ENCODE data around the gene GNG2. TPM values are rescaled to one million over a fixed set of nuclear protein-coding genes. Genes with fewer than 3 reads are reported as not detected.
A peak's percentile ranks its signal among the peaks of the same experiment; 100 is the strongest.

GNG2 gene
- total and polyA plus RNA-seq, 9 of the 15 experiments (the other 6 are each of a cell fraction or from before 2014, with no cell fraction given): 0.18 TPM; not detected in 8

- TF ChIP-seq ETS2 (tag; IDR thresholded peaks at IDR 0.05; ENCODE audit: borderline replicate concordance, poor library complexity, severe bottlenecking) (no peak), DNMT1 (IDR thresholded peaks at IDR 0.05) (no peak), OTX1 (CRISPR knock-in tag; IDR thresholded peaks at IDR 0.05) (no peak), RAD51 (IDR thresholded peaks at IDR 0.05; ENCODE audit: borderline replicate concordance, low read depth) (no peak)
Measured at GRCh38 chr14:51846631-51847488, 13.6 kb upstream of the GNG2 start (continued).

DNA sequence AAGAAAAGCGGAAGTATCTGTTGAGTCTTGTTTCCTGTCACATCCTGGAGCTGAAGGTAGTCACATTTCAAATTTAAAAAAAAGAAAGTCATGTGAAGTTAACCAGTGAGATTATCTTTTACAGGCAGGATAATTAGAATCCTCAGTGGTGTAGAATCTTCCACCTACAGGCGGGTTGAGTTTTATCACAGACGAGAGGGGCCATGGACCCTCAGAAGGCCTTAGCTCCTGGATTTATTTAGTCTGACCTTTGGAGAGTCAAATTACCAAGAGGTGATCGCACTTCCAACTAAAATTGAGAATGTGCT is 13.0 kb upstream of the GNG2 start:
- no peaks in the 10 kb centered on the region for H3K9me1 ChIP-seq (ENCODE audit: control insufficient read depth, insufficient read depth, low read length)
- no peaks in the 10 kb centered on the region for H3K9me3 ChIP-seq (replicated peaks; ENCODE audit: control insufficient read depth, insufficient read depth, low read depth, low read length)
- no peak overlapping the region for H3K9ac ChIP-seq (ENCODE audit: insufficient read depth in 1 of 2, low read depth in 2 of 2, low read length in 2 of 2)
- intact Hi-C loops (cut with micrococcal nuclease) (no loop called here), in situ Hi-C loops (cut with MboI) (no loop called here)
- FAIRE-seq: no peak
- ChIA-PET POLR2A (no interaction called here), CTCF (ENCODE audit: low intra/inter-chr PET ratio) (no interaction called here)
- no peak overlapping the region for H3K27ac ChIP-seq (ENCODE audit: extremely low read depth, low read depth, low read length)
- no peaks in the 10 kb centered on the region for H3K36me3 ChIP-seq (ENCODE audit: control insufficient read depth, insufficient read depth, low read length)
- H2AFZ ChIP-seq (ENCODE audit: low read depth, low read length): peak overlapping the region; percentile 72
- no peak for DNase-seq (ENCODE audit: extremely low read depth in 1 of 4, low spot score in 3 of 4)
- no peak; the same call in 2 of the 3 replicates for ATAC-seq
- H3K79me2 ChIP-seq (ENCODE audit: control insufficient read depth, insufficient read depth, low read length): no peaks in the 10 kb centered on the region
- TF ChIP-seq PTRF (tag; IDR thresholded peaks at IDR 0.05) (no peak), ZMIZ1 (IDR thresholded peaks at IDR 0.05; ENCODE audit: low read depth in 2 of 2, low read length in 2 of 2) (no peak), GABPA (tag; conservative IDR thresholded peaks at IDR 0.05; ENCODE audit: low read depth) (peak; percentile 75; the same call in 1 of the 2 replicates), NR2C2 (CRISPR knock-in tag; IDR thresholded peaks at IDR 0.05) (no peak), NR2C2 (tag; IDR thresholded peaks at IDR 0.05) (0 out of 2 replicates have a peak, but pooled peaks have one; percentile 34), HMBOX1 (IDR thresholded peaks at IDR 0.05) (peak; percentile 70), FOXM1 (IDR thresholded peaks at IDR 0.05; ENCODE audit: low read depth) (peak; percentile 50; the same call in 1 of the 2 replicates), FOXM1 (CRISPR knock-in tag; IDR thresholded peaks at IDR 0.05; ENCODE audit: low read depth) (no peak), MYBL2 (IDR thresholded peaks at IDR 0.05; ENCODE audit: low read depth) (0 out of 2 replicates have a peak, but pooled peaks have one; percentile 18), MYBL2 (CRISPR knock-in tag; IDR thresholded peaks at IDR 0.05; ENCODE audit: borderline replicate concordance) (no peak)
- H3K4me1 ChIP-seq (replicated peaks in 1 of 2; ENCODE audit: control insufficient read depth in 2 of 2, insufficient read depth in 2 of 2, low read length in 2 of 2): no peaks in the 10 kb centered on the region; a peak in 1 of 5 replicates
- no peaks in the 10 kb centered on the region for H3K27me3 ChIP-seq (ENCODE audit: control insufficient read depth in 2 of 2, insufficient read depth in 2 of 2, low read length in 2 of 2)
- no peak overlapping the region for H3K4me3 ChIP-seq
- no TSS peak for BruUV-seq (replicated peaks)
- no peak overlapping the region for H3K4me2 ChIP-seq (ENCODE audit: insufficient read depth, low read length)
- 8% methylated on average over 4 of the region's 4 CpGs for whole genome bisulfite sequencing (ENCODE audit: insufficient coverage, low coverage, missing lambda C conversion rate)
- H4K20me1 ChIP-seq (replicated peaks; ENCODE audit: control insufficient read depth, insufficient read depth, low read length): no peaks in the 10 kb centered on the region
